ENCODE measurements around the gene TBC1D30. TPM values are rescaled to one million over a fixed set of nuclear protein-coding genes. Genes with fewer than 3 reads are reported as not detected.

TBC1D30 gene
- total RNA-seq, 2 experiments from 2014 or later, result 0.28 to 0.49 TPM

DNA sequence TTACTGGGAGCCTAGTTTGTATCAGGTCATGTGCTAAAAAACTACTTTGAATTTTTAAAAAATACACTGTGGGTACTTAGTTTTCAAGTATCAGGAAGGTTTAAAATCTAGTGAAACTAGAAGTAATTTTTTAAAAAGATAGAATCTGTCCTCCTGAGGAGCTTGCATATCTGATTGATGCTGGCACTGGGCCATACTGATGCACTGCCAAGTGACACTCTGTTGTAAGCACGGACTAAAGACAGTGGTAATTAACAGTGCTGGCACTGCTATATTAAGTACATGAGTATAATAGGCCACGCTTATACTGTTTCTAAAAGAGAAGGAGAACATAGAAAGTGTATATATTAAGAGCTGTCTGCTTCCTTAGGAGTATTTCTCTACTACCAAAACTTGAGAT is 10.0 kb upstream of the TBC1D30 start:
- no peaks in the 10 kb centered on the region for H3K36me3 Mint-ChIP-seq (ENCODE audit: low read depth)
- H3K9me3 ChIP-seq (ENCODE audit: control insufficient read depth in 1 of 2, insufficient read depth in 1 of 2, low read length in 2 of 2), result no peaks in the 10 kb centered on the region
- ChIA-PET POLR2A (no interaction called here), CTCF (no interaction called here)
- H3K4me3 Mint-ChIP-seq, result no peak overlapping the region
- H3K27me3 ChIP-seq (ENCODE audit: control insufficient read depth in 1 of 2, insufficient read depth in 2 of 2, low read length in 2 of 2), result peaks cover 6 to 9% of the 10 kb centered on the region in 2 experiments
- DNase-seq (no peak), ATAC-seq (ENCODE audit: poor library complexity) (no peak)
- no peaks in the 10 kb centered on the region for H3K9me3 Mint-ChIP-seq
- H3K27me3 Mint-ChIP-seq, result peaks cover 22% of the 10 kb centered on the region
- H3K36me3 ChIP-seq (ENCODE audit: insufficient read depth, low read length), result no peaks in the 10 kb centered on the region
- no peaks in the 10 kb centered on the region for H3K4me1 ChIP-seq (ENCODE audit: insufficient read depth, low read length)
- TF ChIP-seq, protein P1, sequence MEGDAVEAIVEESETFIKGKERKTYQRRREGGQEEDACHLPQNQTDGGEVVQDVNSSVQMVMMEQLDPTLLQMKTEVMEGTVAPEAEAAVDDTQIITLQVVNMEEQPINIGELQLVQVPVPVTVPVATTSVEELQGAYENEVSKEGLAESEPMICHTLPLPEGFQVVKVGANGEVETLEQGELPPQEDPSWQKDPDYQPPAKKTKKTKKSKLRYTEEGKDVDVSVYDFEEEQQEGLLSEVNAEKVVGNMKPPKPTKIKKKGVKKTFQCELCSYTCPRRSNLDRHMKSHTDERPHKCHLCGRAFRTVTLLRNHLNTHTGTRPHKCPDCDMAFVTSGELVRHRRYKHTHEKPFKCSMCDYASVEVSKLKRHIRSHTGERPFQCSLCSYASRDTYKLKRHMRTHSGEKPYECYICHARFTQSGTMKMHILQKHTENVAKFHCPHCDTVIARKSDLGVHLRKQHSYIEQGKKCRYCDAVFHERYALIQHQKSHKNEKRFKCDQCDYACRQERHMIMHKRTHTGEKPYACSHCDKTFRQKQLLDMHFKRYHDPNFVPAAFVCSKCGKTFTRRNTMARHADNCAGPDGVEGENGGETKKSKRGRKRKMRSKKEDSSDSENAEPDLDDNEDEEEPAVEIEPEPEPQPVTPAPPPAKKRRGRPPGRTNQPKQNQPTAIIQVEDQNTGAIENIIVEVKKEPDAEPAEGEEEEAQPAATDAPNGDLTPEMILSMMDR (IDR thresholded peaks at IDR 0.05), result no peak
- no peaks in the 10 kb centered on the region for H3K4me1 Mint-ChIP-seq (ENCODE audit: low read depth)
- no peak overlapping the region for H3K27ac ChIP-seq (ENCODE audit: low read depth in 1 of 2, low read length in 2 of 2)
- no peak overlapping the region for H3K4me3 ChIP-seq (ENCODE audit: low read length)
- no peak overlapping the region for H3K27ac Mint-ChIP-seq
- intact Hi-C loops (cut with DNase I, micrococcal nuclease), result no loop called here

DNA sequence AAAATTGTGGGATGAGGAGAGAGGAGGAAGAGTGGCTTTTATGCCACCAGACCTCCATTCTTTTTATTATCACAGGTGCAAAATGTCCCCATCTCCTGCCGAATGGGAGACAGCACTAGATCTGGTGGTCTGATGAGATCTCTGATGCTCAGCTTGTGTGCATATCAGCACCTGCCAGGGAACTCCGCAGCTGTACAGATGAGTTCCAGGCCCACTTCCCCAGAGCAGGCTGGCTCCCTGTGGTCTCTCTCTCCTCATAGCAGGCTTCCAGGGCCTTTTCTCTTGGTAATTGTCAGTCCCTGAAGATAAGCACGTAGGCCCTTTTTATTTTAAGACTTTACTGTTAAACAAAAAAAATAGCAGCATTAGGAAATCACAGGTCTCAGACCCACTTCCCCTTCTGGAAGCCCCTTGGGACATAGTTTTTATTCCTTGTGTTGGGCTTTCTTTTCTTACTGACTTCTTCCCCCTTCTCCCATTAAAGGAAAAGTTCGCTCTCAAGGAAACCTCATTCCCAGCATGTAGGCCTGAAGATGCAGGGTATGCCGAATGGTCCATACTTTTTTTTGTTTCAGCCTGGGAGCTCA is 4.5 kb upstream of the TBC1D30 start:
- no peak overlapping the region for H3K4me3 Mint-ChIP-seq
- peaks cover 16 to 19% of the 10 kb centered on the region in 2 experiments for H3K27me3 ChIP-seq (ENCODE audit: control insufficient read depth in 1 of 2, insufficient read depth in 2 of 2, low read length in 2 of 2)
- TF ChIP-seq, protein P1 (IDR thresholded peaks at IDR 0.05), result no peak
- DNase-seq (no peak), ATAC-seq (ENCODE audit: poor library complexity) (no peak)
- no peak overlapping the region for H3K27ac ChIP-seq (ENCODE audit: low read depth in 1 of 2, low read length in 2 of 2)
- no peaks in the 10 kb centered on the region for H3K9me3 Mint-ChIP-seq
- no peak overlapping the region for H3K27ac Mint-ChIP-seq
- H3K4me3 ChIP-seq (ENCODE audit: low read length), result no peak overlapping the region
- H3K27me3 Mint-ChIP-seq, result peaks cover 35% of the 10 kb centered on the region
- peaks cover 4% of the 10 kb centered on the region for H3K4me1 Mint-ChIP-seq (ENCODE audit: low read depth)
- ChIA-PET CTCF (no interaction called here), POLR2A (no interaction called here)
- no peaks in the 10 kb centered on the region for H3K36me3 Mint-ChIP-seq (ENCODE audit: low read depth)
- intact Hi-C loops (cut with DNase I, micrococcal nuclease), result no loop called here
- H3K9me3 ChIP-seq (ENCODE audit: control insufficient read depth in 1 of 2, insufficient read depth in 1 of 2, low read length in 2 of 2), result peaks cover 5 to 10% of the 10 kb centered on the region in 2 experiments
- peaks cover 7% of the 10 kb centered on the region for H3K4me1 ChIP-seq (ENCODE audit: insufficient read depth, low read length)
- H3K36me3 ChIP-seq (ENCODE audit: insufficient read depth, low read length), result no peaks in the 10 kb centered on the region

DNA sequence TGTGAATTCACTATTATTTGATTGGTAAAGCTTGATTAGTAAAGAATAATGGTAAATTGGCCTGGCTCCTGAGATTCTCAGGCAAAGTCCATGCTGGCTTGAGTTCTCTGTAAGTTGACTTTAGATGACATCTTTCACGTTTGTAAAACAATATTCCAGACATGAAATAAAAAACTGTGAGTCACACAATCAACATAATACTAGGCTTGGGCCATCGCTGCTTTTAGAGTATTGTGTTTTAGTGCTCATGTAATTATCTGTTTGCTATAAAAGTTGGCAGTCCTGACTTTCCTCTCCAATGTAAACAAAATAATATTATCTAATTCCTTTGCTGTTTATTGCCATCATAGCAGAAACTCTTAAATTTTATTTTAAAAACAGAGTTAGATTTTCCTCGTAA is 3.9 kb upstream of the TBC1D30 start:
- TF ChIP-seq, protein P1 (IDR thresholded peaks at IDR 0.05), result no peak
- Histone ChIP-seq H3K27me3 (ENCODE audit: control insufficient read depth in 1 of 2, insufficient read depth in 2 of 2, low read length in 2 of 2) (peaks cover 22 to 25% of the 10 kb centered on the region in 2 experiments), H3K36me3 (ENCODE audit: insufficient read depth, low read length) (no peaks in the 10 kb centered on the region), H3K9me3 (ENCODE audit: control insufficient read depth in 1 of 2, insufficient read depth in 1 of 2, low read length in 2 of 2) (peaks cover 5 to 17% of the 10 kb centered on the region in 2 experiments), H3K4me3 (ENCODE audit: low read length) (no peak overlapping the region), H3K27ac (ENCODE audit: low read depth in 1 of 2, low read length in 2 of 2) (no peak overlapping the region), H3K4me1 (ENCODE audit: insufficient read depth, low read length) (peaks cover 14% of the 10 kb centered on the region)
- Mint-ChIP-seq H3K4me3 (no peak overlapping the region), H3K4me1 (ENCODE audit: low read depth) (peaks cover 9% of the 10 kb centered on the region), H3K27ac (no peak overlapping the region), H3K36me3 (ENCODE audit: low read depth) (no peaks in the 10 kb centered on the region), H3K27me3 (peaks cover 41% of the 10 kb centered on the region), H3K9me3 (no peaks in the 10 kb centered on the region)
- ChIA-PET POLR2A (no interaction called here), CTCF (no interaction called here)
- ATAC-seq (ENCODE audit: poor library complexity), result no peak
- intact Hi-C loops (cut with DNase I, micrococcal nuclease), result no loop called here
- DNase-seq, result no peak

Measured in CD4-positive, alpha-beta T cell (primary cell).